Memory B cell (primary cell): Measurements from ENCODE around the gene ELK4.

Source experiments
- ATAC-seq: fragments of 150-1000 bp; cut with Tn5 transposase; 2 replicates; pipeline ENCODE4 v1.10.0; 2021; ENCODE audit warnings: low read depth, mild to moderate bottlenecking, moderate library complexity
- DNase-seq, 2 donors: peaks; one replicate each; pipeline ENCODE4 v3.0.0; 2022; ENCODE audit warnings: low spot score in 2 of 2
- H3K27ac Mint-ChIP-seq: one replicate; pipeline ENCODE4 v1.8.0; 2022; ENCODE audit warnings: mild to moderate bottlenecking, moderate library complexity, mixed read lengths
- H3K27me3 Mint-ChIP-seq: one replicate; pipeline ENCODE4 v1.8.0; 2022; ENCODE audit warnings: mixed read lengths
- H3K36me3 Mint-ChIP-seq: one replicate; pipeline ENCODE4 v1.8.0; 2022; ENCODE audit warnings: mild to moderate bottlenecking, mixed read lengths
- H3K4me1 Mint-ChIP-seq: one replicate; pipeline ENCODE4 v1.8.0; 2022; ENCODE audit warnings: mixed read lengths
- H3K4me3 Mint-ChIP-seq: one replicate; pipeline ENCODE4 v1.8.0; 2022; ENCODE audit warnings: mild to moderate bottlenecking, moderate library complexity, mixed read lengths
- H3K9me3 Mint-ChIP-seq: one replicate; pipeline ENCODE4 v1.8.0; 2022; ENCODE audit warnings: mixed read lengths

Gene ELK4

GRCh38 chr1:205591522-205592351, 40.1 kb downstream of the ELK4 start:
- peak overlapping the region; percentile 93 for H3K4me3 Mint-ChIP-seq
- ATAC-seq (peak; percentile 76), DNase-seq (peak; percentile 89 to 98)
- H3K36me3 Mint-ChIP-seq: peaks cover 2% of the 10 kb centered on the region
- no peaks in the 10 kb centered on the region for H3K27me3 Mint-ChIP-seq
- H3K4me1 Mint-ChIP-seq: peaks cover 30% of the 10 kb centered on the region
- H3K9me3 Mint-ChIP-seq: no peaks in the 10 kb centered on the region
- H3K27ac Mint-ChIP-seq: peak overlapping the region; percentile 82

GRCh38 chr1:205590777-205591513, 40.9 kb downstream of the ELK4 start:
- Mint-ChIP-seq H3K36me3 (no peaks in the 10 kb centered on the region), H3K4me1 (peaks cover 27% of the 10 kb centered on the region), H3K27me3 (no peaks in the 10 kb centered on the region), H3K9me3 (no peaks in the 10 kb centered on the region), H3K4me3 (no peak overlapping the region), H3K27ac (no peak overlapping the region)
- DNase-seq: no peak
- no peak for ATAC-seq

GRCh38 chr1:205590457-205590768, 41.4 kb downstream of the ELK4 start:
- Mint-ChIP-seq H3K9me3 (no peaks in the 10 kb centered on the region), H3K4me1 (peaks cover 24% of the 10 kb centered on the region), H3K4me3 (no peak overlapping the region), H3K36me3 (no peaks in the 10 kb centered on the region), H3K27me3 (no peaks in the 10 kb centered on the region), H3K27ac (no peak overlapping the region)
- DNase-seq (no peak), ATAC-seq (no peak)

- no peak overlapping the region for H3K4me3 Mint-ChIP-seq
These were observed 42.0 kb downstream of the ELK4 start for GRCh38 chr1:205589618-205590456.

GRCh38 chr1:205589046-205589445, 42.8 kb downstream of the ELK4 start:
- no peak for ATAC-seq
- Mint-ChIP-seq H3K4me1 (peaks cover 13% of the 10 kb centered on the region), H3K27ac (no peak overlapping the region), H3K4me3 (no peak overlapping the region), H3K36me3 (no peaks in the 10 kb centered on the region), H3K27me3 (no peaks in the 10 kb centered on the region), H3K9me3 (no peaks in the 10 kb centered on the region)
- no peak for DNase-seq

More at GRCh38 chr1:205589618-205590456, 42.0 kb downstream of the ELK4 start:
- no peaks in the 10 kb centered on the region for H3K27me3 Mint-ChIP-seq
- DNase-seq (no peak), ATAC-seq (no peak)
- peaks cover 18% of the 10 kb centered on the region for H3K4me1 Mint-ChIP-seq
- H3K36me3 Mint-ChIP-seq: no peaks in the 10 kb centered on the region
- H3K27ac Mint-ChIP-seq: no peak overlapping the region
- H3K9me3 Mint-ChIP-seq: no peaks in the 10 kb centered on the region

- H3K4me1 Mint-ChIP-seq: peaks cover 9% of the 10 kb centered on the region
- no peak overlapping the region for H3K4me3 Mint-ChIP-seq
- no peak overlapping the region for H3K27ac Mint-ChIP-seq
- no peaks in the 10 kb centered on the region for H3K27me3 Mint-ChIP-seq
- no peaks in the 10 kb centered on the region for H3K36me3 Mint-ChIP-seq
- ATAC-seq (no peak), DNase-seq (no peak)
- H3K9me3 Mint-ChIP-seq: no peaks in the 10 kb centered on the region
These were observed 43.2 kb downstream of the ELK4 start for GRCh38 chr1:205588636-205589035.

GRCh38 chr1:205587581-205587980, 44.2 kb downstream of the ELK4 start:
- Mint-ChIP-seq H3K27me3 (no peaks in the 10 kb centered on the region), H3K27ac (no peak overlapping the region), H3K9me3 (no peaks in the 10 kb centered on the region), H3K36me3 (no peaks in the 10 kb centered on the region), H3K4me1 (peaks cover 12% of the 10 kb centered on the region), H3K4me3 (no peak overlapping the region)
- DNase-seq (no peak), ATAC-seq (no peak)

GRCh38 chr1:205585835-205586785, 45.7 kb downstream of the ELK4 start:
- H3K36me3 Mint-ChIP-seq: no peaks in the 10 kb centered on the region
- H3K4me1 Mint-ChIP-seq: peaks cover 14% of the 10 kb centered on the region
- DNase-seq (no peak), ATAC-seq (no peak)
- H3K27ac Mint-ChIP-seq: no peak overlapping the region
- no peaks in the 10 kb centered on the region for H3K27me3 Mint-ChIP-seq
- no peak overlapping the region for H3K4me3 Mint-ChIP-seq
- H3K9me3 Mint-ChIP-seq: no peaks in the 10 kb centered on the region

GRCh38 chr1:205585169-205585834, 46.5 kb downstream of the ELK4 start:
- H3K27ac Mint-ChIP-seq: peak overlapping the region; percentile 62
- DNase-seq (no peak), ATAC-seq (peak; percentile 56)
- H3K4me1 Mint-ChIP-seq: peaks cover 14% of the 10 kb centered on the region
- H3K9me3 Mint-ChIP-seq: no peaks in the 10 kb centered on the region
- no peak overlapping the region for H3K4me3 Mint-ChIP-seq
- H3K27me3 Mint-ChIP-seq: no peaks in the 10 kb centered on the region
- no peaks in the 10 kb centered on the region for H3K36me3 Mint-ChIP-seq

GRCh38 chr1:205584732-205585131, 47.1 kb downstream of the ELK4 start:
- DNase-seq: no peak
- Mint-ChIP-seq H3K4me3 (no peak overlapping the region), H3K9me3 (no peaks in the 10 kb centered on the region), H3K27ac (peak overlapping the region; percentile 62), H3K27me3 (no peaks in the 10 kb centered on the region), H3K36me3 (no peaks in the 10 kb centered on the region), H3K4me1 (peaks cover 14% of the 10 kb centered on the region)
- ATAC-seq: no peak

- Mint-ChIP-seq H3K36me3 (no peaks in the 10 kb centered on the region), H3K27ac (no peak overlapping the region), H3K4me1 (peaks cover 12% of the 10 kb centered on the region), H3K9me3 (no peaks in the 10 kb centered on the region), H3K27me3 (no peaks in the 10 kb centered on the region), H3K4me3 (no peak overlapping the region)
- DNase-seq: no peak
- ATAC-seq: no peak
These were observed 48.2 kb downstream of the ELK4 start for GRCh38 chr1:205583461-205584130.

GRCh38 chr1:205582471-205583291, 49.1 kb downstream of the ELK4 start:
- peak overlapping the region; percentile 14 for H3K27ac Mint-ChIP-seq
- no peaks in the 10 kb centered on the region for H3K27me3 Mint-ChIP-seq
- ATAC-seq (peak; percentile 82), DNase-seq (no peak)
- H3K4me3 Mint-ChIP-seq: no peak overlapping the region
- no peaks in the 10 kb centered on the region for H3K9me3 Mint-ChIP-seq
- peaks cover 11% of the 10 kb centered on the region for H3K4me1 Mint-ChIP-seq
- no peaks in the 10 kb centered on the region for H3K36me3 Mint-ChIP-seq
